Measurements from ENCODE around the gene THRAP3.

GRCh38 chr1:36236302-36236701 lies 12.1 kb downstream of the THRAP3 start:
- TF ChIP-seq CTCF (conservative IDR thresholded peaks at IDR 0.05; ENCODE audit: low read depth in 2 of 2), result no peak
- TF ChIP-seq EZH2 (IDR thresholded peaks at IDR 0.05; ENCODE audit: low read depth, unreplicated experiment), result no peak
- TF ChIP-seq CREB1 (CRISPR knock-in tag; IDR thresholded peaks at IDR 0.05; ENCODE audit: low read depth), result no peak
- TF ChIP-seq REST (IDR thresholded peaks at IDR 0.05; ENCODE audit: unreplicated experiment), result no peak
- no peak for TF ChIP-seq POLR2AphosphoS5 (IDR thresholded peaks at IDR 0.05; ENCODE audit: low read depth)
- no peak for TF ChIP-seq ETS1 (IDR thresholded peaks at IDR 0.05)
- TF ChIP-seq EZH2phosphoT487 (IDR thresholded peaks at IDR 0.05; ENCODE audit: unreplicated experiment), result no peak
- TF ChIP-seq ZNF331 (CRISPR knock-in tag; IDR thresholded peaks at IDR 0.05; ENCODE audit: low read depth), result no peak
- no peak for TF ChIP-seq JUNB (IDR thresholded peaks at IDR 0.05; ENCODE audit: unreplicated experiment)
